ENCODE data around the gene LRRC23.

- TF ChIP-seq CHD2 (IDR thresholded peaks at IDR 0.05; ENCODE audit: low read length, partially characterized antibody) (no peak), JUND (IDR thresholded peaks at IDR 0.05) (no peak), SMC3 (IDR thresholded peaks at IDR 0.05; ENCODE audit: low read depth, low read length) (no peak), YY1 (IDR thresholded peaks at IDR 0.05; ENCODE audit: low read depth) (no peak), EP300 (IDR thresholded peaks at IDR 0.05; ENCODE audit: borderline replicate concordance in 1 of 2, low read depth in 1 of 2, low read length in 1 of 2) (no peak)
- TF ChIP-seq, protein P1, sequence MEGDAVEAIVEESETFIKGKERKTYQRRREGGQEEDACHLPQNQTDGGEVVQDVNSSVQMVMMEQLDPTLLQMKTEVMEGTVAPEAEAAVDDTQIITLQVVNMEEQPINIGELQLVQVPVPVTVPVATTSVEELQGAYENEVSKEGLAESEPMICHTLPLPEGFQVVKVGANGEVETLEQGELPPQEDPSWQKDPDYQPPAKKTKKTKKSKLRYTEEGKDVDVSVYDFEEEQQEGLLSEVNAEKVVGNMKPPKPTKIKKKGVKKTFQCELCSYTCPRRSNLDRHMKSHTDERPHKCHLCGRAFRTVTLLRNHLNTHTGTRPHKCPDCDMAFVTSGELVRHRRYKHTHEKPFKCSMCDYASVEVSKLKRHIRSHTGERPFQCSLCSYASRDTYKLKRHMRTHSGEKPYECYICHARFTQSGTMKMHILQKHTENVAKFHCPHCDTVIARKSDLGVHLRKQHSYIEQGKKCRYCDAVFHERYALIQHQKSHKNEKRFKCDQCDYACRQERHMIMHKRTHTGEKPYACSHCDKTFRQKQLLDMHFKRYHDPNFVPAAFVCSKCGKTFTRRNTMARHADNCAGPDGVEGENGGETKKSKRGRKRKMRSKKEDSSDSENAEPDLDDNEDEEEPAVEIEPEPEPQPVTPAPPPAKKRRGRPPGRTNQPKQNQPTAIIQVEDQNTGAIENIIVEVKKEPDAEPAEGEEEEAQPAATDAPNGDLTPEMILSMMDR (IDR thresholded peaks at IDR 0.05): no peak
These were observed 56.7 kb downstream of the LRRC23 start for GRCh38 chr12:6961278-6961694.
